GM18951 (cell line): ENCODE results near the gene MTIF2.
"Not testable (repeated sequence)": the region's sequence is repeated elsewhere in the genome, so short reads cannot be mapped to it uniquely, and the experiment has no call there.

Experiments
- POLR2A ChIP-seq: IDR thresholded peaks from 4 replicates; pipeline ENCODE4 v1.6.1; 2011; ENCODE audit warnings: mild to moderate bottlenecking; ENCODE audit not compliant: insufficient read length, insufficient read depth; ENCODE audit errors: extremely low read depth
- in situ Hi-C: fragments of 300-500 bp; cut with MboI; formaldehyde crosslinking; loops from one replicate; pipeline ENCODE4 v1.12.0; 2022; ENCODE audit warnings: low sequenced_read_pairs, mixed read lengths, inconsistent platforms; ENCODE audit not compliant: unreplicated experiment

The MTIF2 gene

GRCh38 chr2:55232084-55232862 is 36.8 kb downstream of the MTIF2 start, which contains the start of the genes CLHC1 and RPS27A:
Gene CLHC1, minus strand, starts transcription at chr2:55232293. Its CDS starts 9,882 bp downstream, at chr2:55222411.
Gene RPS27A, plus strand, starts transcription at chr2:55232688. Its CDS starts 137 bp downstream, at chr2:55232825.
- peak; percentile 89 for TF ChIP-seq POLR2A
- in situ Hi-C loops: no loop called here

- in situ Hi-C loops: no loop called here
- TF ChIP-seq POLR2A: no peak
Observed at GRCh38 chr2:55231546-55232083, 37.4 kb downstream of the MTIF2 start.

- TF ChIP-seq POLR2A: no peak
- in situ Hi-C loops: no loop called here
Observed at GRCh38 chr2:55230551-55230950, 38.5 kb downstream of the MTIF2 start.

- no peak for TF ChIP-seq POLR2A
- in situ Hi-C loops: no loop called here
Observed at GRCh38 chr2:55229221-55229620, 39.8 kb downstream of the MTIF2 start.

- TF ChIP-seq POLR2A: no peak
- in situ Hi-C loops: no loop called here
Observed at GRCh38 chr2:55228226-55228563, 40.8 kb downstream of the MTIF2 start.

- in situ Hi-C loops: not testable (repeated sequence)
Observed at GRCh38 chr2:55227437-55228225, 41.4 kb downstream of the MTIF2 start.

GRCh38 chr2:55225481-55226020 is 43.5 kb downstream of the MTIF2 start:
- no peak for TF ChIP-seq POLR2A
- in situ Hi-C loops: no loop called here

GRCh38 chr2:55224761-55225261 is 44.2 kb downstream of the MTIF2 start:
- in situ Hi-C loops: no loop called here
- TF ChIP-seq POLR2A: no peak

GRCh38 chr2:55223958-55224760 is 44.9 kb downstream of the MTIF2 start:
- in situ Hi-C loops: no loop called here
- TF ChIP-seq POLR2A: no peak

- in situ Hi-C loops: no loop called here
- no peak for TF ChIP-seq POLR2A
Observed at GRCh38 chr2:55213822-55214221, 55.2 kb downstream of the MTIF2 start.

- in situ Hi-C loops: no loop called here
- no peak for TF ChIP-seq POLR2A
Observed at GRCh38 chr2:55204950-55205349, 64.1 kb downstream of the MTIF2 start.

- in situ Hi-C loops: no loop called here
- no peak for TF ChIP-seq POLR2A
Observed at GRCh38 chr2:55204536-55204935, 64.5 kb downstream of the MTIF2 start.

GRCh38 chr2:55200416-55200815 is 68.6 kb downstream of the MTIF2 start:
- no peak for TF ChIP-seq POLR2A
- in situ Hi-C loops: no loop called here

GRCh38 chr2:55196526-55196925 is 72.5 kb downstream of the MTIF2 start:
- TF ChIP-seq POLR2A: no peak
- in situ Hi-C loops: no loop called here

GRCh38 chr2:55191888-55192287 is 77.1 kb downstream of the MTIF2 start:
- in situ Hi-C loops: not testable (repeated sequence)

- in situ Hi-C loops: not testable (repeated sequence)
Observed at GRCh38 chr2:55186837-55187236, 82.2 kb downstream of the MTIF2 start.
